Esophagus muscularis mucosa (tissue), 4 donors: ENCODE results near the gene CTNNA3.

Experiments
- CTCF ChIP-seq, 3 experiments: fragments of 200-600 bp in 2 of 3; fragments of 450-650 bp in 1 of 3; sonication (generic) in 2 of 3; IDR thresholded peaks; one replicate each; pipeline ENCODE4 v1.5.1; 2017 to 2019; ENCODE audit warnings: antibody characterized with exemption in 3 of 3, mild to moderate bottlenecking in 2 of 3, moderate library complexity in 1 of 3
- EP300 ChIP-seq: sonication (generic); formaldehyde crosslinking; IDR thresholded peaks from one replicate; pipeline ENCODE4 v1.6.1; 2017; ENCODE audit warnings: antibody characterized with exemption
- POLR2A ChIP-seq: fragments of 450-650 bp; IDR thresholded peaks from one replicate; pipeline ENCODE4 v1.6.1; 2017; ENCODE audit warnings: antibody characterized with exemption, moderate library complexity, mild to moderate bottlenecking, low read depth
- POLR2AphosphoS5 ChIP-seq, 2 donors: sonication (generic); formaldehyde crosslinking; IDR thresholded peaks; one replicate each; pipeline ENCODE4 v1.6.1; 2017; ENCODE audit warnings: antibody characterized with exemption in 2 of 2

- TF ChIP-seq CTCF (IDR thresholded peaks at IDR 0.05) (no peak), POLR2AphosphoS5 (IDR thresholded peaks at IDR 0.05) (no peak), POLR2A (no peak), EP300 (no peak)
Observed at GRCh38 chr10:66362522-66362921, 1333.5 kb downstream of the CTNNA3 start.
